ENCODE measurements around the gene NEDD8.

DNA sequence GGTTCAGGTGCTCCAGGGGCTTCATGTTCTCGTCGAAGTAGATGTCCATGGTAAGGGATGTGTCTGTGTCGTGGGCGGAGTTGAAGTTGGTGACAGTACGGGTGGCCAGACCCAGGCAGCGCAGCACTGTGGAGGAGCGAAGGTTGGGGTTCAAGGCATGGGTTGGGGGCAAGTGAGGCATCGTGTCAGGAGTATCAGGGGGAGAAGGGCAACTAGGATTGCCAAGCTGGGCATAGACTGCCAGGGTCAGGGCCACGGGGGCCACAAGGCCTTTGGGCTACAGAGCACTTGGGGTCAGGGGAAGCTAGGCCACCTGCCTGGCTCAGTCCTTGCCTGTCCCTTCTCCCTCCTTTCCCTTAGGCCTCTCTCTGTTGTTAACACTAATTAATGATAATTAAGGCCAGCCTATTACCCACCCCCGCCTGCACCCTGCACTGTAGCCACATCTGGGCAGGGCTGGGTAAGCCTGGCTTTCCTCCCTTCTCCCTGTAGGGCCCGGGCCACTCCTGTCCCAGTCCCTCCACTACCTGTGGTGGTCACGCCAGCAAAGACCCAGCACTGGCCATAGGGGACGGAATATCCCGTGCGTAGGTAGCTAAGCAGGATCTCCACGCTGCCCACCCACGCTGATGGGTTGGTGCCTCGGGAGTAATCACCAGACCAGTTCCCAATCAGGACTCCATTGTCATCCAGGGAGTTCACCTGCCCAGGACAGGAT, 26.5 kb upstream of the NEDD8 start:
- TF ChIP-seq CTCF (IDR thresholded peaks at IDR 0.05) (no peak), EP300 (IDR thresholded peaks at IDR 0.05; ENCODE audit: low read depth) (no peak), POLR2AphosphoS5 (IDR thresholded peaks at IDR 0.05) (no peak)

Measured in transverse colon (tissue), 4 donors.